HG03439 (cell line): ENCODE measurements around the gene CCP110.

Experiments used
- ATAC-seq: cut with Tn5 transposase; IDR thresholded peaks from one replicate; pipeline ENCODE4 v1.9.1; 2021; ENCODE audit warnings: mild to moderate bottlenecking, moderate library complexity; ENCODE audit not compliant: unreplicated experiment

The CCP110 gene, protein sequence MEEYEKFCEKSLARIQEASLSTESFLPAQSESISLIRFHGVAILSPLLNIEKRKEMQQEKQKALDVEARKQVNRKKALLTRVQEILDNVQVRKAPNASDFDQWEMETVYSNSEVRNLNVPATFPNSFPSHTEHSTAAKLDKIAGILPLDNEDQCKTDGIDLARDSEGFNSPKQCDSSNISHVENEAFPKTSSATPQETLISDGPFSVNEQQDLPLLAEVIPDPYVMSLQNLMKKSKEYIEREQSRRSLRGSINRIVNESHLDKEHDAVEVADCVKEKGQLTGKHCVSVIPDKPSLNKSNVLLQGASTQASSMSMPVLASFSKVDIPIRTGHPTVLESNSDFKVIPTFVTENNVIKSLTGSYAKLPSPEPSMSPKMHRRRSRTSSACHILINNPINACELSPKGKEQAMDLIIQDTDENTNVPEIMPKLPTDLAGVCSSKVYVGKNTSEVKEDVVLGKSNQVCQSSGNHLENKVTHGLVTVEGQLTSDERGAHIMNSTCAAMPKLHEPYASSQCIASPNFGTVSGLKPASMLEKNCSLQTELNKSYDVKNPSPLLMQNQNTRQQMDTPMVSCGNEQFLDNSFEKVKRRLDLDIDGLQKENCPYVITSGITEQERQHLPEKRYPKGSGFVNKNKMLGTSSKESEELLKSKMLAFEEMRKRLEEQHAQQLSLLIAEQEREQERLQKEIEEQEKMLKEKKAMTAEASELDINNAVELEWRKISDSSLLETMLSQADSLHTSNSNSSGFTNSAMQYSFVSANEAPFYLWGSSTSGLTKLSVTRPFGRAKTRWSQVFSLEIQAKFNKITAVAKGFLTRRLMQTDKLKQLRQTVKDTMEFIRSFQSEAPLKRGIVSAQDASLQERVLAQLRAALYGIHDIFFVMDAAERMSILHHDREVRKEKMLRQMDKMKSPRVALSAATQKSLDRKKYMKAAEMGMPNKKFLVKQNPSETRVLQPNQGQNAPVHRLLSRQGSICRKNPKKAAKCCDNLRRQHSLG

GRCh38 chr16:19523559-19524355 lies at the start of gene CCP110:
CCP110 (plus strand) TSS chr16:19523942; CDS start chr16:19527882, 3,940 bp downstream.
- peak; percentile 67 for ATAC-seq

GRCh38 chr16:19474617-19475016 lies 49.1 kb upstream of the CCP110 start:
- ATAC-seq, result no peak

DNA sequence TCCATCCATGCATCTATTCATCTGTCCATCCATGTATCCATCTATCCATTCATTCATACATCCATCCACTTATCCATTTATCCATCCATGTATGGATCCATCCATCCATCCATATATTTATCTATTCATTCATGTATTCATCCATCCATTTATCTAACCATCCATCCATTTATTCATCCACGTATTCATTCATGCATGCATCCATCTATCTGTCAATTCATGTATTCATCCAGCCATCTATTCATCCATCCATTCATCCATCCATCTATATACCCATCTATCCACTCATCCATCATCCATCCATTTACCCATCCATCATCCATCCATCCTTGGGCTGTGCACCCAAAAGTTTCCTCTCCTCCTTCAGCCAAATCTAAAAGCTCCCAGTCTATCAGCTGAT lies 45.2 kb upstream of the CCP110 start:
- ATAC-seq, result no peak

- no peak for ATAC-seq
These were observed 44.4 kb upstream of the CCP110 start for GRCh38 chr16:19479302-19479721.

- ATAC-seq, result no peak
These were observed 42.4 kb upstream of the CCP110 start for GRCh38 chr16:19481296-19481695.

GRCh38 chr16:19481769-19482168 lies 42.0 kb upstream of the CCP110 start:
- ATAC-seq, result no peak

- ATAC-seq, result no peak
These were observed 41.5 kb upstream of the CCP110 start for GRCh38 chr16:19482291-19482690.

DNA sequence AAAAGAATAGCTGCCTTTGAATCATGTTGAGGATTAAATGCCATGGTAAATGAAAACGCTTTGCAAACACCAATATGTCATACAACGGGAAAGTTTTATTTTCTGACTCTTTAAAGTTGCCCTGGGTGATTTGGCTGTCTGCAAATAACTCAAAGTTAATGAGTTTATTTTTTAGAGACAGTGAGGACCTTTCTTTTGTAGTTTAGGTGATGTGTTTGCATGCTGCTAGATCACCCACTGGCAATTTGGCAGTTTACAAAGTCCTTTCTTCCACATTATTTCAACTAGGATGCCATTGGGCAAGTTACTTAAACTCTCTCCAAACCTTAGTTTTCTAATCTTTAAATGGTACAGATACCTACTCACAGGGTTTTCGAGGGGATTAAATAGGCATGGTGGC lies 39.6 kb upstream of the CCP110 start:
- no peak for ATAC-seq

GRCh38 chr16:19485611-19486010 lies 38.1 kb upstream of the CCP110 start:
- no peak for ATAC-seq

- ATAC-seq, result no peak
These were observed 37.7 kb upstream of the CCP110 start for GRCh38 chr16:19486051-19486450.

- no peak for ATAC-seq
These were observed 36.9 kb upstream of the CCP110 start for GRCh38 chr16:19486750-19487325.

- ATAC-seq, result no peak
These were observed 35.5 kb upstream of the CCP110 start for GRCh38 chr16:19488213-19488640.

- no peak for ATAC-seq
These were observed 33.1 kb upstream of the CCP110 start for GRCh38 chr16:19490619-19491018.

DNA sequence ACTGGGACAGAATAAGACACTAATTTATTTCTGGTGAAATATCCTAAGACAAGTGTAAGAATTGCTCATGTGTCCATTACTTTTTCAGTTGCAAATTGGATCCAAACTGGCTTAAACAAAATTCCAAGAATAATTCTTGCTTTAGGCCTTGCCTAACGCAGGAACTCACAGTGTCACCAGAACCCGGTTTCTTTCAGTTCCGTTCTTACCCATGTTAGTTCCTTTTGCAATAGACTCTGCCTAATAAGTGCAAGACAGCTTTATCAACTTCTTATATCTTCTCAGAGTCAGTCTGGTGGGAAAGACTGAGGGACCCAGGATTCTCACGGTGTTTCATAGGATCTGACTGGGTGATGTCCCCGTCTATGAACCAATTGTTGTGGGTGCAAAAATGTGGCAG lies 26.6 kb upstream of the CCP110 start:
- ATAC-seq, result no peak

- ATAC-seq, result no peak
These were observed 24.7 kb upstream of the CCP110 start for GRCh38 chr16:19499006-19499405.

DNA sequence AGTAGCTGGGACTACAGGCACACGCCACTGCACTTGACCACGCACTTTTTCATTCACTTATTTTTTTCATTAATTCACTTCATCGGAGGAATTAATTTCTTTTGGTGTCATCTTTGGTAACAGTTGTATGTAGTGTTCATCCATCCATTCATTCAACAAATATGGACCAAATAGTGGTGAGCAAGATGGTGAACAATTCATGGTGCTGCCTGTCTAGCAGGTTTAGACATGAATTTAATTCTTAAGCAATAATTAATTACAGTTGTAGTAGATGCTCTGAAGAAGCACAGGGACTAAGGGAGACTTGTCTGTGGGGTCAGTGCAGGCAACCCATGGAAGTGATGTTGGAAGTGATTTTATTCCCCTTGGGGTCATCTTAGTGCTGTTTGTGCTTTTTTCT lies 24.3 kb upstream of the CCP110 start:
- no peak for ATAC-seq

DNA sequence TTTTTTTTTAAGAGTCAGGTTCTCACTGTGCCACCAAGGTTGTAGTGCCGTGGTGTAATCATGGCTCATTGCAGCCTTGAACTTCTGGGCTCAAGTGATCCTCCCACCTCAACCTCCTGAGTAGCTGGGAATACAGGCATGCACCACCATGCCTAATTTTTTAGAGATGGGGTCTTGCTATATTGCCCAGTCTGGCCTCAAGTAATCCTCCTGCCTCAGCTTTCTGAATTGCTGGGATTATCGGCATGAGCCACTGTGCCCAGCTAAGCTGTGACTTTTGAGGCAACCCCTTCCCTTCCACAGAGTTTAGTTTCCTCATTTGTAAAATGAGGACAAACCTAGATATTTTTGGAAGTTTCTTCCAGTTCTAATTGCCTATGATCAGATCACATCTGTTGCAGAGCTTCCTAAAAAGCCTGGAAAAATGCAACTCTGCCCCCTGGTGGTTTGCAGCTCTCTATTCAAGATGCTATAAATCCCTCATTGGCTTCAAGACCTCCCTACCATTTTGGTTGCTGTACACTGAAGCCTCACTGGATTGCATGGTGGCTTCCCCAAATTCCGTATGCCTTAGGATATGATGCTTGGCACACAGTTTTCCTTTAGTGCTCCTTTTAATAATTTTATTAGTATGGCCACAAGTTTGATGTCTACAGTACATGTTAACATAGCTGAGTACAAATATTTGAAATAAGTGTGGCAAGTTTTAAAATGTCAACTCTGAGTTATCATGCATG lies 21.2 kb upstream of the CCP110 start:
- no peak for ATAC-seq

DNA sequence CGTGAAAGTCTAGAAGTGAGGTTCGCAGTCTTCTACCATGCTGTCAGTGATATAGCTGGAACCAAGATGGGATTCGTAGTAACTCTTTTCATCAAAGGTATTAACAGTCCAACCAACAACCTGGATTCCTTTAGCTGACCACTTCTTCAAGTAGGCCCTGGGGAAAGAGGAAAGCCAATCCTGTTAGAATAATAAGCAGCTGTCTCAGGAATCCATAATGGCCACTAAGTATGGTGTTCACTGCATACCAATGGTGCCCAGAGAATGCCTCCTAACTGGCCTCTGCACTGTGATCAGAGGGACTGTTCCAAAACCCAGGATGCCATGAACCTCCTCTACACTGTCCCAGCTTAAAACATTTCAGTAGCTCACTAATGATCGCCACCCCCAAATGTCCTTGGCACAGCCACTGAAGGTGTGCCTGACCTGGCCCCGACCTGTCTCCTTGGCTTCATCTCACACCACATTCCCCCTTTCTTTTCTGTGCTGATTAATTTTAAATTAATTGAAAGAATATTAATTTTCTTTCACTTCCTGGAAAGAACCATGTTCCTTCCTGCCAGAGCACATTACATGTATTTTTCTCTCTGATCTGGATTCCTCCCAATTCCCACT lies 20.2 kb upstream of the CCP110 start:
- ATAC-seq, result no peak

DNA sequence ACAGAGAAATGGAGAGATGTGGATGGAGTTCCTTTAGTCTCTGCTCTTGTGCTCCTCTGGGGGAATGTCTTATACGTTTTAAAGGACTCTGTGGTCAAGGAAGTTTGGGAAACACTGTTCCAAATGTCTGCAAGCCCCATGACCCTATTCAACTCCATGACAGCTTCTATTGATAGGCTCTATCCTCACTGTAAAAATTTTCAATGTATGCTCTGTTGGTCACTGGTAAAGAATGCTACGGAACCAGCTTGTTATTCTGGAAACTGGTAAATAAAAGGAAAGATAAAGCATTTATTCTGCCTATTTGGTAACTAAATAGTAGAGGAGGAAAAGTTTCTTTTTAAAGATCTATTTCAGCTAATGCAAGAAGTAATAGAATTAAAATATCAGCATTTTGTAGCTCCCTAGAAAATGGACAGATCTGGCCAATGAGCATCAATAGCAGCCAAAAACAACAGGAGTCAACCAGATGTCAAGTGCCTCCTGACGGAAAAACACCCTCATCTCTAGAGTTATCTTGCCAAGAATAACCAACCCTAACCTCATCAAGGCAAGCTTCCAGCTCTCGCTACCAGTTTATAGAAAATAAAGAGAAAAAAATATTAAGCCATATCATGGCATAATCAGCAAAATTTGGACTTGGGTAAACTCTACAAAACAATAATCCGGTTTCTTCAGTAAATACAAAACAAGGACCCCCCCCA lies 18.0 kb upstream of the CCP110 start:
- no peak for ATAC-seq
